ENCODE data around the gene ELMO1.

DNA sequence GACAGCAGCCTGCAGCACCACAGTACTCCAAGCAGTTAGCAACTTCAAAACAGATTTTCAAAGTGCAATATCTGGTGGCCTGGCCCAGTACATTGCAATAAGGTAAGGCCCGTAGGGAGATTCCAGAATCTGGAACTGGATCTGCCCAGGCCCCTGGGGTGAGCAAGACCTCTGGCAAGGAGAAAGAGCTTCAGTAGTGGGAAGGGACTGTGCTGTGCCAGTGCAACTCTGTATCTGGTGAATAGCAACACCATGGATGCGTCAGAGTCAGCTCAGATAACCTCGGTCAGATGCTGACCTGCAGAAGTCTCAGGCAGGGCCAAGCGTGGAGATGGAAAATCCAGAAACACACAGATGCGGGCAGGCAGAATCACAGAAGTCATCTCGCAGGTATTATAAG, 30.3 kb downstream of the ELMO1 start:
- TF ChIP-seq EZH2 (IDR thresholded peaks at IDR 0.05; ENCODE audit: borderline replicate concordance, low read depth, low read length, severe bottlenecking), result no peak
- TF ChIP-seq, protein P1, sequence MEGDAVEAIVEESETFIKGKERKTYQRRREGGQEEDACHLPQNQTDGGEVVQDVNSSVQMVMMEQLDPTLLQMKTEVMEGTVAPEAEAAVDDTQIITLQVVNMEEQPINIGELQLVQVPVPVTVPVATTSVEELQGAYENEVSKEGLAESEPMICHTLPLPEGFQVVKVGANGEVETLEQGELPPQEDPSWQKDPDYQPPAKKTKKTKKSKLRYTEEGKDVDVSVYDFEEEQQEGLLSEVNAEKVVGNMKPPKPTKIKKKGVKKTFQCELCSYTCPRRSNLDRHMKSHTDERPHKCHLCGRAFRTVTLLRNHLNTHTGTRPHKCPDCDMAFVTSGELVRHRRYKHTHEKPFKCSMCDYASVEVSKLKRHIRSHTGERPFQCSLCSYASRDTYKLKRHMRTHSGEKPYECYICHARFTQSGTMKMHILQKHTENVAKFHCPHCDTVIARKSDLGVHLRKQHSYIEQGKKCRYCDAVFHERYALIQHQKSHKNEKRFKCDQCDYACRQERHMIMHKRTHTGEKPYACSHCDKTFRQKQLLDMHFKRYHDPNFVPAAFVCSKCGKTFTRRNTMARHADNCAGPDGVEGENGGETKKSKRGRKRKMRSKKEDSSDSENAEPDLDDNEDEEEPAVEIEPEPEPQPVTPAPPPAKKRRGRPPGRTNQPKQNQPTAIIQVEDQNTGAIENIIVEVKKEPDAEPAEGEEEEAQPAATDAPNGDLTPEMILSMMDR (IDR thresholded peaks at IDR 0.05; ENCODE audit: borderline replicate concordance, extremely low read depth, low read length, poor library complexity, severe bottlenecking), result no peak

Data from DND-41 (cell line).